CD1c-positive myeloid dendritic cell (primary cell): ENCODE measurements around the gene VWF.
"Not testable (repeated sequence)": the region's sequence is repeated elsewhere in the genome, so short reads cannot be mapped to it uniquely, and the experiment has no call there.

Experiments
- DNase-seq: peaks from one replicate; pipeline ENCODE4 v3.0.0-alpha.2; 2016; ENCODE audit errors: extremely low spot score

Gene VWF

DNA sequence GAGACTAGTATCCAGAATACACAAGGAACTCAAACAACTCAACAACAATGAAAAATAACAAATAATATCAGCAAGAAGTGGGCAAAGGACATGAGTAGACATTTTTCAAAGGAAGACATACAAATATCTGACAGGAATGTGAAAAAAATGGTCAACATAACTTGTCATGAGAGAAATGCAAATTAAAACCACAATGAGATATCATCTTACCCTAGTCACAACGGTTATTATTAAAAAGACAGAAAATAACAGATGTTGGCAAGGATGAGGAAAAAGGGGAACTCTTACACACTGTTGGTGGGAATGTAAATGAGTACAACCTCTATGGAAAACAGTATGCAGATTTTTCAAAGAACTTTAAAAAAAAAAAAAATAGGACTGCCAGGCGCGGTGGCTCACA, 20.4 kb downstream of the VWF start:
- DNase-seq, result no peak

DNA sequence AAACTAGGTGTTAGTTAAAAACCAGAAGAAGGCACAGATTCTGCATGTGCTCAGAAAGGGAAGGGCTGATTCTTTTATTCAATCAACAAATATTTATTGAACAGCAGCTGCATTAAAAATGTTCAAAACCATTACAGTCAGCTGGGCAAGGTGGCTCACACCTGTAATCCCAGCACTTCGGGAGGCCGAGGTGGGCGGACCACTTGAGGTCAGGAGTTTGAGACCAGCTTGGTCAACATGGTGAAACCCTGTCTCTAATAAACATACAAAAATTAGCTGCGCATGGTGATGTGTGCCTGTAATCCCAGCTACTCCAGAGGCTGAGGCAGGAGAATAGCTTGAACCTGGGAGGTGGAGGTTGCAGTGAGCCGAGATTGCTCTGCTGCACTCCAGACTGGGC, 22.4 kb downstream of the VWF start:
- DNase-seq, result not testable (repeated sequence)

DNA sequence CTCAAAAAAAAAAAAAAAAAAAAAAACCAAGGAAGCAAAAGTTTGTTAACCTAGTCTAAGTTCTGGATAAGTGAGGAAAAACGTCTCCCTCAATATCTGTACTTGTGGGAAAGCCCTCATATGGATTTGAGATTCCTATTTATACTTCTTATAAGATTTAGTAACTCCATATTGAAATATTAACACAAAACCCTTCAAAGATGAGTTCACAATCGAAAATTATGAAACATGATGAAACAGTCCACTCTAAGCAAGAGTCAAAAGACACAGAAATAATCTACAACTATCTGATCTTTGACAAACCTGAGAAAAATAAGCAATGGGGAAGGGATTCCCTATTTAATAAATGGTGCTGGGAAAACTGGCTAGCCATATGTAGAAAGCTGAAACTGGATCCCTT, 25.2 kb downstream of the VWF start:
- no peak for DNase-seq

DNA sequence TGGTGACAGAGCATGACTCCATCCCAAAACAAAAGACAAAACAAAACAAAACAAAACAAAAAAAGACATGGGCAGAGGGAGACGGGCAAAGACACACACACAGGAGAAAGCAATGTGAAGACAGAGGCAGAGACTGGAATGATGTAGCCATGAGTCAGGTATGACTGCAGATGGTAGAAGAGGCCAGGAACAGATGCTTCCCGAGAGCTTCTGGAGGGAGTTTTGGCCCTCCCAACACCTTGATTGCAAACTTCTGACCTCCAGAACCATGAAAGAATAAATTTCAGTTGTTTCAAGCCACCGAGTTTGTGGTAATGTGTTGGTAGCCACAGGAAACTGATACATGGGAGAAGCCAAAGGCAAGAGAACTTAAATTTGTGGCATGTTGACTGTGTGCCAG, 27.1 kb downstream of the VWF start:
- no peak for DNase-seq

DNA sequence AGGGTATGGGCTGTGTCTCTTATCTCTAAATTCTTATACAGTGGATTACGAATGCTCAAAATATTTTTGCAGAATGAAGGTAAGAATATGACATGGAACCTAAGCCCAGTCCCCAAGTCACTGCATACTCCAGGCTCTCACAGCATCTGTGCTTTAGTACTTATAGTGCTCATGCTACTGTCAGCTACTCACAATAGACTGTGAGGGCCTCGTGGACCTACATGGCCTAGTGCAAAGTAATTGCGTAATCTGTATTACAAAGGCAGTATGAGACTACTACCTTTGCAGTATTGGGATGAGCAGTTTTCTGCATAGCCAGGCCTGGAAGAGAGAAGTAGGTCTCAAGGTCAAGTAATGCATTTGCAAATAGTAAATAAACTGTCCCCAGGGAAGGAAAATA, 27.9 kb downstream of the VWF start:
- no peak for DNase-seq

DNA sequence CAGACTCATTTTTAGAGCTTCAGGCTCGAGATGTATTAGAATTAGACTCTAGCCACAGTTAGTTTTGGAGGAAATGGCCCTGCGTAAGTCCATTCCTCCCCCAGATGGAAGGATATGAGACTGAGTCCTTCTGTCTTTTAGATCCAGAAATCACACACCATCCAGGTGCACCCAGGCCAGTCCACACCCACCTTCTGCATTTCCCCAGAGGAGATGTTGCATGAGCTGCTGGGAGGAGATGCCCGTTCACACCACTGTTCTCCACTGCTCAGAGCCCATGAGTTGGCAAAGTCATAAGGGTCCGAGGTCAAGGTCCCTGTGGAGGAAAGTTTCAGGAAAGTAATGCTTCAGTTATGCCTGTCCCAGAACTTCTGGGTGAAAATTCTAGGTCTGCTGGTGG, 29.2 kb downstream of the VWF start:
- no peak for DNase-seq

DNA sequence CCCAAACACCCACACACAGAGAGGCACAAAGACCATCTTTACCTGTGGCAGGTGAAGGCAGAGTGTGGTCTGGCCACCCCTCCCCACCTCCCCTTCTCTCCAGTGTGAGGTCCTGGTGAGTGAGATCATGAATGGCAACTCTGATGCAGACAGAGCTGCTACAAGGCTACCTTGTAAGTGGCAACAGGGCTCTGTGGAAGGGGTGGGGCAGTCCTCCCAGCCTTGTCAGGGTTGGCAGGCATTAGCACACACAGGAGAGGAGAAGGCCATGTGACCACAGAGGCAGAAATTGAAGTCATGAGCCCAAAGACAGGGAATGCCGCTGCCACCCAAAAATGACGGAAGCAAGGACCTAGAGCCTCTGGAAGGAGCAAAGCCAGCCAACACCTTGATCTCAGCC, 30.7 kb downstream of the VWF start:
- DNase-seq, result no peak

DNA sequence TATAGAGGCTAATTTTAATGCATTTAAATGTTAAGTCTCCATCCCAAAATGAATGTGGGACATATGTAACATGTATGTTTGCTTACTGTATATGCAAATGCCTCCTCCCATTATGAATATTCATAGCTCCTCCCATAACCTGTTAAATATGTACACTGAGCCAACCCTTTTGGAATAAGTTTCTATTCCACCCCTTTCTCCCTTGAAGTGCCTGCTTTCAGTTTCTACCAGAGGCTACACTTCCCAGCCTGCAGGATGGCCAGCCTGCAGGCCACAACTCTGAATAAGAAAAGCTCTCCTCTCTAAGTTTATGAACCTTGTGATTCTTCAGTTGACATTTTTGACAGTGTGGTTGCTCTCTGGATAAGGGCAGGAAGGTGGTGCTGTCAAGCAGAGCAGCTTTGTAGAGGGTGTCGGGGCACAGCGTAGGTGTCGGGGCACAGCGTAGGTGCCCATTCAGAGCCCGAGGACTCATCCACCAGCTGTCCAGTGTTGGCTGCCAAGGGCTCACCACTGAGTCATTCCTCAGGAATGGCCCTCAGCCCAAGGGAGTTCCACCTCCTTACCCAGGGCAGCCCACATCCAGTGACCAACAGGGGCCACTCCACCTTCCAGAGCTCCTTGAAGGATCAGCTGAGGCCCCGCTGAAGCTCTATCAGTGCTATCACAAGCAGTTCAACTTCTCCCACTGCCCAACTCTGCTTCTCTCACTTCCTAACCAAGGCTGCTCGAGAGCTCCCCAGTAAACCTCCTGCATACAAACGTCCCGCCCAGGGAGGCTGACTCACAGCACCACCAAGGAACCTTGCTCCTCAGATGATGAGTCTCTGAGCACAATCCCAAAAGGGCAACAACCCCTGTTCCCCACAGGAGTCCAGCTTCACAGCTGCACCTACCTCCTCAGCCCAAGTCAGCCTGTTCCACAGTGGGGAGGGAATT, 31.4 kb downstream of the VWF start:
- DNase-seq, result peak; percentile 85

DNA sequence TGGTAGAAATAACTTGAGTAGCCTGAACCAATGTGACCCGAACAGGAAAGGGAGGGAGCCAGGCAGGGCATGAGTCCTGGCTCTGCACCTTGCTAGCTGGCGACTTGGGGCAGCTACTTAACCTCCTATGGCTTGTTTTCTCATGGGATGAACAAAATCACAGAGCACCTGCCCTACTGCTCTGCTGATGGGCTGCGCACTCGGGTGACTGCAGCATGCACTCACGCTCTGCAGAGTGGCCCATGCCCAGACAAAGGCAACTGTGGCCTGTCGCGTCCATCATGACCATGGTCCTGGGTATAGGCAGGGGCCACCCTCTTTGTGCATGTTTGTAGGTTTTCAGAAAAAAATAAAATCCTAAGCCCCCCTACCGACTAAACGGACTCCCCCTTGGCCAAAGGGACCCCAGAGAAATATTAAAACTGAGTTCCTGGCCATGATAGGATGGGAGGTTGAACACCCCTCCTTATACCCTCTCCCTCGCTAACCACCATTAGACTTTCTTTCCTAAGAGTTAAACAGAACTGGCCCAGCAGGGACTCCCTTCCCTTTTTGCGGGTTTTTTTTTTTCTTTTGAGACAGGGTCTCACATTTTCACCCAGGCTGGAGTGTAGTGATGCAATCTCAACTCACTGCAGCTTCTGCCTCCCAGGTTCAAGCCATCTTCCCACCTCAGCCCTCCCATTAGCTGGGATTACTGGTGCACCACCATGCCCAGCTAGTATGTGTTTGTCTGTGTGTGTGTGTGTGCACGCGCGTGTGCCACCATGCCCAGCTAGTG, 32.5 kb downstream of the VWF start:
- DNase-seq, result no peak

DNA sequence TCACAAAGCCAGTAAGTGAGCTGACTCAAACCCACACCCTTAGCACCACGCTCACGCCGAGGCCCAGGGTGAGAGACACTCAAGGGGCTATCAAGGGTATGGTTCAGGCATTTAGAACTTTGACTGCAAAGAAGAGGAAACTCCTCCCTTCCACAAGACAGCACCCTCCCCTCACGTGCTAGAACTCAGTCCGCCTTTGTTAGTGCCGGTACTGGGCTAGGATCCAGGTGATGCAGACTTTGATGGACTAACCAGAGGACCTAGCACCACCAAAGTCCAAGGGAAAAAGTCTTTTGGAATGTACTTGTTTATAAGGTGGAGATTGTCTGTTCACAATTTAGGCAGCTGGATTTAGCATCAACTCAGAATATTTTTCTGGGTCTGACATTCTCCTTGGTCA, 33.7 kb downstream of the VWF start:
- peak; percentile 12 for DNase-seq

DNA sequence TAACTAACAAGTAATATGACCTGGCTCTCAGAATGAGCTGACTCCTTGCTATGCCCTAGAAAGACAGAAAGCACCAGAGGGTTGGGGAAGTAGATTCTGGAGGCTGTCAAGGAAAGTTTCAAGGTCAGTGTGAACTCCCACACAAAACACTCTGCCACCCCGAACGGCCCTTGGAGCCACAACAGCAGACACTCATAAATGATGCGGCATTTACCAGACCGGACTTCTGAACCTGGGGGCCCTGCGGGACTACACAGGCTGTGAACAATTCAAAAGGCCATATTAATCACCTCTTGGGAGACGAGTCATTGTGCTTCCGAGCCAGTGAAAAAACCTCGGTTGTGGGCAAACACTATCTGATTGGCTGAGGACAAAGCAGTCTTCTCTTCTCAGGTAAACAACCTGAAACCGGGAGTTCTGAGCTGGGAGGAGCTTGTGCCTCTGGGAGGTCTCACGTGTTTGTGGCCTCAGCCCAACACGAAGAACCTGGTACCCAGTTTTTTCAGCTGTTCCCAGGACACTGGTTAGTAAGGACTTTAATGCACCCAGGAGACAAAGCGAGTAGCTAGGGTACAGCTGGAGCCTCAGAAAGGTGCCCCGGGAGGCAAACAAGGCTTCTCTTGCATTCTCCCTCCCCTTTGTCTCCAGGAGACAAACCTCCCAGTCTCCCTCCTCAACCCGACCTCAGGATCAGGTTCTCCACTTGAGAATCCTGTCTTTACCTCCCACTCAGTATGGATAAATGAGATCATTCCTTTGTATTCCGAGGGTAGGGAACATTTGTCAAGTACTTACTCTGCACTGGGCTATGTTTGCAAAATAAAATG, 35.3 kb downstream of the VWF start:
- DNase-seq, result peak; percentile 44

DNA sequence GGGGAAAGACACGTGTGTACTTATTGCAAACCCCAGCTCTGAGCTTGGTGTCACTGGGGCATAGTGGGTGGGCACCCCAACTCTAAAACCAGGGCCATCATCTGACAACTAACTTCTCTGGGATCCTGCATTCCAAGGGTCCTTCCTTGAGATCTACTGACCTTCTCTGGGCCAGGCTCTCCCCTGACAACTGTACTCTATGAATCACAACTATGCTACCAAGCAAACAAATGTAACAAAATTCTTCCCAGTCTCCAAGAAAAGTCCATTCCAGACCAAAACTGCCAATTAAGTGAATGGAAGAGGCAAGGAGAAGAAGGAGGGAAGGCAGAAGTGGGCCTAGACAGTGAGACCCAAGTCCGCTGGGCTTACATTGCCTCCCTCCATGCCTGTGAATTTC, 38.2 kb downstream of the VWF start:
- no peak for DNase-seq

DNA sequence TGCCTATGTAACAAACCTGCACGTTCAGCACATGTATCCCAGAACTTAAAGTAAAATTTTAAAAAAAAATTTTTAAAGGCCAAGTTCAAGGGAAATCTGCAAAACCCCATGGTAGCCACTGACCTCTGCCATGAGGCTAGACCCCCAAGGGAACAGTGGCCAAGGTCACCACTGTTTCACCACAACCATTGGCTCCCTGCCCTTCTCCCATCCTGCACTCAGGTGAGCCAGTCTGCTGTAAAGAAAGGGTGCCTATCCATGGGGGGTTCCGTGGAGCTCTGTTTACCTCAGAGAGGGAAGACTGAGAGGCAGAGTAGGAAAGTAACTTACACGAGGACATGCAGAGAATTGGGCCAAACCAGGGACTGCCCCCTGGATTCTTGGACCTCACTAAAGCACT, 38.6 kb downstream of the VWF start:
- no peak for DNase-seq

DNA sequence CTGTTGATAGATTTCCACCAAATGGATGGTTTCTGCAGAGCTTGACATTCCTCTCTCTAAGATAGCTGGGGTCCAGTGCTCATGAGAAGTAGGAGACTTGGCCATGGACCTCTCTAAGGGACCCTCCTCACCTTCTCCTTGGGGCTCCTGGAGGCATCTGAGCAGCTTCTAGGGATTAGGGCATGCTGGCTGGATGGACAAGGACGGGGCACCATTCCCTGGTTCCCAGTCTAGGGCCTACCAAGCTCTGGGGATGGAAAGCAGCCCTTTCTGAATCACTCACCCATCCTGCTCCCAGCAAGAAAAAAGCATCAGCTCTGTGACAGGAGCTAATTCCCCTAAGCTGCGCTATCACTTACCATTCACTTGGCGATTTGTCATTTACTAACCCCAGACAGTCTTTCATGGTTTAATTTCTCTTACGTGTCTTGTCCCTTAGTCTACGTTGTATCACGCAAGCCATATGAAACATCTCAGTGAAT, 39.5 kb downstream of the VWF start:
- no peak for DNase-seq

DNA sequence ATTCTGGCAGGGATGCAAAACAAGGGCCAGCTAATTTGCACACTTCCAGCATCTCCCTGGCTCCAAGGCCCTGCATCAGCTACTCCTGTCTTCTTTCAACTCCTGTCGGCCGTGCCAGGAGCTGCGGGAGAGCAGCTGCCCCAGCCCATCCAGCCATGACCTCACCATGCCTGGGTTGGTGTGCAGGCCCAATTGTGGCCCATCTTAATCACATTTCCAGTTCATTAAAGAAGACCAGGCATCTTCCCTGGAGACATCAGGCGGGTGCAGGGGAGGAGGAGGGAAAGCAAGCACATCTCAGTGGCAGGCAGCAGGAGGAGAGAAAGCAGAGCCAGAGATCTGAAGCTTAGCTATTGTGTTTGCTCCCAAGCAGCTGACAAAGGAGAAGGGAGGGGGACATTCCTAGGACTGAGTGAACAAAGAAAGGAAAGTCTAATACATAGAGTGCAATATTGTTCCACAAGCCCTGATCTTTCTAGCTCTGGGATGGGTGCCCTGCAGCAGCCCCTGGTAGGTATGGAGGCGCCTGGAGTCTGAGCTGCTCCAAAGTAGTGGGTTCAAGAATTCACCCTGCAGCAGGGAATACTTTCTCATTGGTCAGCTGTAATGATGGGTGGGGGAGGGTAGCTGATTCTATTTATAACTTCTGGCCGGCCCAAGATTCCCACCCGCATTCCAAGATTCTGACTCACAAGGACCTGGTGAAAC, 40.1 kb downstream of the VWF start:
- no peak for DNase-seq

DNA sequence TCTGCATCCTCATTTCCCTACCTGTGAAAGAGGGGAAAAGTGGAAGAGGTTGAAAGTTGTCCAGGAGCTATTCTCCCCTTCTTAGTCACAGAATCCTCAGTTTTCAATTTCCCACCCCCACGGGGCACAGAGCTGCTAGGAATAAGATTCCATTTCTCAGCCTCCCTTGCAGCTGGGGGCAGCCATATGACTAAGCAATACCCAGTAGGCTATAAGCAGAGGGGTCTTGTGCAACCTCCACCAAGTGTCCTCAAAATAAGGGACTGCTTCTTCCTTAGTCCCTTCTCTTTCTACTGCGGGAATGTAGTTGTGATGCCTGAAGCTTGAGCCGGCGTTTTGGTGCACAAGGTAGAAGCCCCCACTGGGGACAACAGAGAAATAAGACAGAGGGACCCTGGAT, 40.9 kb downstream of the VWF start:
- no peak for DNase-seq

DNA sequence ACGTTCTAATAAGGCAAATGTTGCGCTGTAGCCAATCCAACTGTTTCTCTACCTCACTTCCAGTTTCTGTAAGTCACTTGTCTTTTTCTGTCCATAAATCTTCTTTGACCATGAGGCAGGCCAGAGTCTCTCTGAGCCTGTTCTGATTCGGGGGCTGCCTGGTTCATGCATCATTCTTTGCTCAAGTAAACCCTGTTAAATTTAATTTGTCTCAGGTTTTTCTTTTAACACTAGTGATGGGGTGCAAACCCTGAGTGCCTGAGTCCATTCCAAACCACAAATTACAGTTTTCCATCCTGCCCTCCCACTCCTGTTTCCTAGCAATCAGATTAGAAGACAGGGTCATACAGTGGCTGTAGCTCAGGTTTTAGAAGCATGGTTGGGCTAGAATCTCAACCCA, 41.9 kb downstream of the VWF start:
- DNase-seq, result no peak

DNA sequence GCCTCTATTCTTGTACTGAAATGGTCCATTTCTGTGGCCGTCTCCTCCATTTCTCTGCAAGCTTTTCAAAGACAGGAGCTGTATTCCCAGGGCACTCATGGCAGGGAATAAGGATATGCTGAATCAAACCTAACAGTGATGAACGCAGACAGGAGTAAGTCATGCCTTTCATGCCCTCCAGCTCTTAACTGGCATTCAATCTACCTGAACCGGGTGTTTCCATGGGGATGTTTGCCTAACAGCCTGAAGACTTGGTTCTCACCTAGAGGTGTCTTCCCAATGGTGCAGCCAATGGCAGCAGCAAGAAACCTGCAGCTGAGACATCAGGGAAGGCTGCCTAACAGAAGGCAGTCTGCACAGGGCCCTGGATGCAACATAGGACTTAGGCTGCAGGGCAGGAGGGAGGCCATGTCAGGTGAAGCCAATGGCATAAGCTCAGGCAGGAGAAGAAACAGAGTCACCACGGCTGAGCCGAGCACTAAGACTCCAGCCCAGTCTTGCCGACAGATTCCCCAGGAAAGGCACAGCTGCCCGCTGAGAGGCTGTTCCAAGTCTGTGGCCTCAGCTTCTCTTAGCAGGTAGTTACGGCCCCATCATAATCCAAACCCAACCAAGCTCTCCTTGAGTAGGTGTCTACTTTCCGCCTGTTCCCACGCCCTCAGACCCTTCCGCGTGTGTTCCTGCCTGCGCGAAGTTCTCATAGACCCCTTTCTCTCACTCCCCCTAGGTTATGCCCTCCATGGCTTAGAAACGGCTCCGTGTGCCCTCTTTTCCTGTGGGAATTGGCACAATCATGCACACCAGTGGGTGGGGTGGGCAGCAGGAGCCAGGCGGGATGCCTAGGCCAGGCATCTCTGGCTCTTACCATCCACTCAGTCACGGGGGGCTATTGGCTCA, 44.1 kb downstream of the VWF start:
- DNase-seq, result no peak

DNA sequence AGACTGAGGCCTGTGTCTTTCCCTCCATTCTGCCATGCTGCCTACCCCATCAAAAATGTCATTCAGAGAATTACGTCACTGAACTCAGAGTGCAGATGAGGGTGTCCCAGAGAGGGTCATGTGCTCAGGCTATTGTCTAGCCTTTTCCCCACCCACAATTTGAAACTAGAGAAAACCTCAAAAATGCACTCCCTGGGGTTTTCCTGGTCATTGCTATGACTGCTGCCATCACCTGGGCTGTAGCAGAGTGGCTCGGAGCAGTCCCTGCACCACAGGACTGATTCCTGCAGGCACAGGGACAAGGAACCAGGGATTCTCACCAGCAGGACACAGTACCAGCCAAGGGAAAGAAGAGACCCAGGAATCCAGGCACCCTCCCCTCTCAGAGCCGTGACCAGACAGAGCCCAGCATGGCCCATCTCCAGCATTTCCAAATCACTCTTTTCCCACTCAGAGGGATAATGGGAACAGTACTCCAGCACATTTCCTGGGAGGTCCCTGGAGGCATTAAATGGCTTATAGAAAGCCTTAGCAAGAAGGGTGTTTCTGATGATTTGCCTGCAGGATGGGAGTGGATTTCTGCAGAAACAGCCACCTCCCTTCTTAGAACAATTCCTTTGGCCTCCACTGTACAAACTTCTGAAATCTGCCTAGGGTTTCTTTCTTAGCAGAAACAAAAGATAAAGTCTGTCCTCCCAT, 45.9 kb downstream of the VWF start:
- no peak for DNase-seq

DNA sequence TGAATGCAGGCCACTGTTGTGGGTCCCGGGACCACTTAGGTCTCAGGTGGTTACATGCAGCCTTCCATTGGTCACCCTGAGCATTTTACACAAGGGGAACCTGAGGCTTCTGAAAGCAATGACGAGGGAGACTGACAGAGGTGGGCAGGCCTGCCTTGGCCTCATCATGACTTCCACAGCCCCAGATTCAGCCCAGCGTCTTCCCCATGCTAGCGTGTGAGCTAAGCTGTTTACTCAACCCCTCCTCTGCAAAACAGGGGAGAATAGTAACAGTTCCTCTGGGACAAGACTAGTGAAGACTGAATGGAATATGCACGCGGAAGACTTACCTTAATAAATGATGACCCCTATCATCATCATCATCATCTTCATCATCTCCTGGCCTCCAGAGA, 46.8 kb downstream of the VWF start:
- no peak for DNase-seq
